ENCODE measurements around the gene PRKN. TPM values are rescaled to one million over a fixed set of nuclear protein-coding genes. Genes with fewer than 3 reads are reported as not detected.

PRKN gene
- total RNA-seq, 1 donor from 2014 or later: not detected

DNA sequence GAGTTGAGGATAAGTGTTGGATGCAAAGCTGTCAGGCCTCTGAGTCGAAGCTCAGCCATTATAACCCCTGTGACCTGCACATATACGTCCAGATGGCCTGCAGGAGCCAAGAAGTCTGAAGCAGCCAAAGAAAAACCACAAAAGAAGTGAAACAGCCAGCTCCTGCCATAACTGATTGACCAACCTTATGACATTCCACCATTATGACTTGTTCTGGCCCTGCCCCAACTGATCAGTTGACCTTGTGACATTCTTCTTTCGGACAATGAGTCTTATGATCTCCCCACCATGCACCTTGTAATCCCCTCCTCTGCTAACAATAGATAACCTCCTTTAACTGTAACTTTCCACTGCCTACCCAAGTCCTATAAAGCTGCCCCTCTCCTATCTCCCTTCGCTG, 1320.0 kb downstream of the PRKN start:
- intact Hi-C loops (cut with micrococcal nuclease): no loop called here

DNA sequence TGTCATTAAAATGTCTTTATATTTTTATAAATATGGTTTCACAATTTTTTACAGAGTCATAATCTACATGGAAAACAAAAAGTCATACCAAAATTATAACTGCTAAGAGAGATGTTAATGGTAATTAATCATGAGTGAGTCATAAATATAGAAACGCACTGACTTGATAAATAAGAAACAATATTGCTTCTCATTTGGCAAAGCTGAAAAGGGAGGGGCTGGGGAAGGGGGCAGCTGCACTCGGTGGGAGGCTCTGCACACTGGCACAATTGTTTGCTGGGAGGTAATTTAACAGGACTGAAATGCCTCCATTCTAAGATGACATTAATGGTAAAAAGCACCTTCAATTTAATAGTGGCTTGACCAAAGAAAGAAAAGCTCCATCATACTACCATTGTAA, 1320.5 kb downstream of the PRKN start:
- intact Hi-C loops (cut with micrococcal nuclease): no loop called here

DNA sequence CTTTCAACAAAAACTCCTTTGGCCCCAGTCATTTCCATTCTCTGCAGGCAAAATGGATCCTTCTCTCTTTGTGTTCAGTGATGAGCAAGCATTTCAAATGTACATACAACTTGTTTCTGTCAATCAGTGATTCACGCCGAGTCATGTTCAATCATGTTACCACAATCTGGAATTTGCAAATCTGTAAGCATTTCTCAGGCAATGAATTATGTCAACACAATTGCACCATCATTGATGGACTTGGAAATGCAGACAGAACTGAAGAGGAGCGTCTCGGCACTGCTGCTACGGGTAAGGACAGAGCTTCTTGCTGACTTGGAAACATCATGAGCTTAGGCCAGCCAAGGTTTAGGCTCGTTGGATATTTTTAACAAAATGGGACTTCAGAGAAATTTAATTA, 1320.9 kb downstream of the PRKN start:
- intact Hi-C loops (cut with micrococcal nuclease): no loop called here

DNA sequence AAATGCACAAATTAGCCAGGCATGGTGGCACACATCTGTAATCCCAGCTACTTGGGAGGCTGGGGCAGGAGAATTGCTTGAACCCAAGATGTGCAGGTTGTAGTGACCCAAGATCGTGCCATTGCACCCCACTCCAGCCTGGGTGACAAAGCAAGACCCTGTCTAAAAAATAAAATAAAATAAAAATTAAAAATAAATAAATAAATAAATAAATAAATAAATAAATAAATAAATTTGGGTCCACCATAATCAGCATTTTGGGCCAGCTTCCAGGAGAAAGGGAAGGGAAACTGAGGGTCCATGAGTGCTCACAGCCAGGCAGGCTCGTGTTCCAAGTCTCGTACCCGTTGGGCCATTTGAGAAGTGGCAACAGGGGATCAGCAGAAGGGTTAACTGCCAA, 1322.1 kb downstream of the PRKN start:
- intact Hi-C loops (cut with micrococcal nuclease): no loop called here

DNA sequence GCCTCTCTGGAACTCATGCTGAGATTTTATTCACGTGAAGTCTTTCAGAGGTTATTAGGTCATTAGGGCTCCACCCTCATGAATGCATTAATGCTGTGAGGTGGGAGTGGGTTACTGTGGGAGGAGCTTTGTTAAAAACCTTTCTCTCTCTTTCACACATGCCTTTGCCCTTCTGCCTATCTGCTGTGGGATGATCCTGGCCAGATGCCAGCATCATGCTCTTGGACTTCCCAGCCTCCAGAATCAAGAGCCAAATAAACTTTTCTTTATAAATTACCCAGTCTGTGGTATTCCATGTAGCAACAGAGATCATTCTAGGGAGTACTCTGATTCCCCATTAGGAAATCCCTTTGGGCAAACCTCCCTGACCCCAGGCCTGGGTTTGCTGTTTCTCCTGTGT, 1323.8 kb downstream of the PRKN start:
- intact Hi-C loops (cut with micrococcal nuclease): no loop called here

DNA sequence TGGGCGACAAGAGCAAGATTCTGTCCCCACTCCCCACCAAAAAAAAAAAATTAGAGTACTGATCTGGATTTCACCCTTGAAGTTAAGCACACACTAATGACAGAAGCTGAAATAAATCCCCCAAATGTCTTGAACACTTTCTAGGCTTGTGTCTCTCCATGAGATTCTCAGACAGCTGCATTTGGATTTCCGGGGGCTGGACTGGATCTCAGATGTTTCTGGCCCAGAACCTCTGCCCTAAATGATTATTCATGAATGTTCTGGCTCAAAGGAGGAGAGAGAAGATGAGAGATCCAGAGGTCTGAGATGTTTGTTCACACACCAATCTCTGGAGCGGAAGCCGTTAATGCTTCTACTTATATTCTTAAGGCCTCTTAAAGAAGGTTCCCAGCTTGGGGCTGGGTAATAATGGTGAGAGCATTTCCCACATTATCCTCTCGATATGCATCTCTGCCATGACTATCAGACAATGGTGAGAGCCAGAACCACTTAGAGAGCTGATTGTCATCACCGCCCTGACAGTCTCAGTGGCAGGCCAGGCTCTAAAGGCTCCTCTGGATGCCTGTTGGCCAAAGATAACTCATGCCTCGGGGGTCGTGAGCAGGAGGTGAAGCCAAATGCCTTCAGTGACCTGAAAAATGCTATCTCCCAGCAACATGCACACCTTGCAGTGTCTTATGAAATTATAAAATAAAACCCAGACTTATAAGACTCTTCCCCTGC, 1325.8 kb downstream of the PRKN start:
- intact Hi-C loops (cut with micrococcal nuclease): no loop called here

DNA sequence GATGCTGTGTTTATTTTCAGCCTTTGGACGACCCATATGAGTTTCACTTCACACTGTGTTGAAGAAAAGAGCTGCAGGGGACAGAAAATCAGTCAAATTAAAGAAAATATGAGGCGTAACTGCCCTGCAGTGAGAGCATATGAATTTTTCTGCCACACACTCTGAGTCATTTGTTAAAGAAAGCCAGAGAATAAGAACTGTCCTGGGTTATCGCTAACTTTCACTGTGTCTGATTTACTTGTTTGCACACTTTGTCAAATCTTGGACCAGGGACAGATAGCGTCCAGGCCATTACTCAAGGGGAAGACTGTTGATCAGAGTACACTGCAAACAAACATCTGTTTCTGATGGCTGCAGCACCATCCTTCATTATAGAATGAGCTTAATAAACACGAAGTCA, 1326.9 kb downstream of the PRKN start:
- intact Hi-C loops (cut with micrococcal nuclease): no loop called here

DNA sequence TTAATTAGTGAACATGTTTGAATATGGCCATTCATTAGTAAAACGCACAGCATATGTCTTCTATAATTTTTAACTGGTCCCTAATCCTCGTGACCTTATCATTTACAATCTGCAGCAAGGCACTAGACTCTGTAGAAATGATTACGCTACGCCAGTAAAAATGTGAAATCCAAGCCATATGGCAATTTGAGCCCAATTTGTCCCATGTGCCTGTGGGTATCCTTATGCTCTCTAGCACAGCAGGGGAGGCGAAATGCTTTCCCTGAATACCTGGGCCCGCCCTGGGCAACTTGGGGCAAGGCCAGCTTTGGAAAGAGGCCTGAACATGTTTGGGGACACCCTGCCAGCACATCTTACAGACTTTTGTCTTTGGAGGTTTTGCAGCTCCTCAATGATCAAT, 1331.0 kb downstream of the PRKN start:
- intact Hi-C loops (cut with micrococcal nuclease): no loop called here

DNA sequence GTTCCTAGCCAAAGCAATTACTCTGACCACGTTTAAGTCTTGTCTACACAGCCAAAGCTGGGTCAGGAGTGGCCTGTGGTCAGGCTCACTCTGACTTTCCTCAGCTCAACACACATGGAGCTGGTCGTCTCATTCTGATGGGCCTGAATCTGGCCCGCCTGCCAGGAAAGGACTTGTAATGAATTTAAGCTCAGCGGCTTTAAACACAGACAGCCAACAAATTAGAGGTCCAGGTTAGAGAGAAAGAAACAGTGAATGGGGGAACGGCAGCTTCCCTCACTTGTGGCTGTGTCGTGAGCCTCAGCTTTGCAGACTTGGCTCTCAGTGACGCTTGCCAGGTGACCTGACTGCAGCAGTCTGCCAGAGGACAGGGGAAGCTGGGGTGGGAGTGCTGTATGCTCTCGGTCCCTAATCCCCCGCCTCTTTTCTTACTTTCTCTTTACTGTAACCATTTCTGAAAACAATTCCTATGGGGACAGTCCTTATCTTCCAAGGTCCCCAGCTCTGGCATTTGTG, 1331.8 kb downstream of the PRKN start:
- intact Hi-C loops (cut with micrococcal nuclease): no loop called here

DNA sequence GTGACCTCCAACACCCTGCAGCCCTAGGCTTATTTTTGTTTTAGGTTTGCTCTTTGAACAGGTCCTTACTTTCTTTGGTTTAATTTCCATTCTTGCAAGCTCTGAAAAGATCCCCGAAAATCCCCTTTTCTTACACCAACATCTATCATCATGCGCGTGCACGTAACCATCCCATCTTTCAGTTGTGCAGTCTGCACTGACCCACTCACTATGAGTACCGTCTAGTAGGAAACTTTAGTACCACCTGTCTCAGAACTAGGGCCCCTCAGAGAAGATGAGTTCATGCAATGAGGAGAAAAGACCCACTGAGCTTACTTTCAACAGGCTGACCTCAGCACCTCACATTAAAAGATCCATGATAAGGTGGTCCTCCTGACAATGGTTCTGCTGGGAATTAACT, 1333.1 kb downstream of the PRKN start:
- intact Hi-C loops (cut with micrococcal nuclease): loop anchor here (1.0 to 5.0 kb wide), 10 partner anchors 20 to 1776 kb away; partner anchors contain the start of genes AGPAT4, MAP3K4, PACRG and PRKN

DNA sequence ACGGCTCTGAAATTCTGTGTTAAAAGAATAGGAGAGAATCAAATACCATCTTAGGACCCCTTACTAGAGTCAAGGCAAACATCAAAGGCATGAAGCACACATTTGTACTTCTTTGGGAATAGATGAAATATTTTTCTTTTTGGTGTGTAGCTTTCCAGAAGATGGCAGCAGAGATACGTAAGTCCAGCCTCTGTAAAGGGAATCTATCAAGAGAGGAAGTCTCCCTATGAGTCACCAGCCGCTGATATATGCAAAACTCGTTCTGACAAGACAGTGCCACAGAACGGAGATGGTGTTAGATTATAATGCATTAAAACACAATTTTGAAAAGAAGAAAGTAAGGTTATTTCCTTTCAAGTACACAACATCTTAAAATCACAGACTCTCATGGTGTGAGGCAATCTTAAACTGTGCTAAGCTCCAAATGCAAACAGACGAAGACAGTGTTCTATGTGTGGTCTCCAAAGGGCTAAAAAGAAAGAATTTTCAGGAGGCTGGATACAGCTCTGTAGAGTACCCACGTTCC, 1333.7 kb downstream of the PRKN start:
- intact Hi-C loops (cut with micrococcal nuclease): loop anchor here (1.0 to 5.0 kb wide), 10 partner anchors 20 to 1776 kb away; partner anchors contain the start of genes AGPAT4, MAP3K4, PACRG and PRKN

DNA sequence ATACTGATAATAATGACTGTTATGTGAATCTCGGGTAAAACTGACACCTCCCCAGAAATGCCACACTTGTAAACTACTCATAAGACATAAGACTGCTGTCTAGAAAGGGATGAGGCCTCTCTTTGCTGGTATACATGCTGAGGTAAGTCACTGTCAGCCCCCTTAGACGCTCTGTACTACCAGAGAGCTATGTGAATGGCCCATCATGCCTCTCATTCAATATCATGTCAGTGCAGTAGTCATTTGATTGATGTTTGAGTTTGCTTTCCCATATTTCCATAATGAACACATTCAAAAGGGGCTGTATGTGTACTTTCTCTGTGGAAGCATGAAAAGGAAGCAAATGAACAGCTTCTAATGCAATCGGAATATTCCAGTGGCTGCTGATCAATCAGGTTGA, 1334.3 kb downstream of the PRKN start:
- intact Hi-C loops (cut with micrococcal nuclease): loop anchor here (5.0 kb wide), 3 partner anchors 614 to 871 kb away; no protein-coding TSS in a partner anchor

DNA sequence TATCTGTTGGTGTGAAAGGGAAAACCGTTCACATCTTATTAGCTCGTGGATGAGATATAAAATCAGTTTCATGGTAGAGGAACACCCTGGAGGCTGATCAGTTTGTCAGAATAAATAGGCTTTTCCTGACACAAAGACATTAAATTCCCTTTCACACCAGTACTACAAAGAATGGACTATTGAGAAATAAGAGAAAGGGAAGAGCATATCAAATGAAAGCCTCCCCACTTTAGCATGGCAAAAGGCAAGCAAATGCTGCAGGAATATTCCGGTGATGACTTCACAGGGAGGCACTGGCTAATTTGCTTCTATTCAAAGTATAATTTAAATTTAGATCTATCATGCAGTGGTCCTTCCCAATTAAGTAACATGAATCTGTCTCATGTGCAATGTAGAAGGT, 1337.8 kb downstream of the PRKN start:
- intact Hi-C loops (cut with micrococcal nuclease): loop anchor here (5.0 kb wide), 3 partner anchors 618 to 867 kb away; no protein-coding TSS in a partner anchor

DNA sequence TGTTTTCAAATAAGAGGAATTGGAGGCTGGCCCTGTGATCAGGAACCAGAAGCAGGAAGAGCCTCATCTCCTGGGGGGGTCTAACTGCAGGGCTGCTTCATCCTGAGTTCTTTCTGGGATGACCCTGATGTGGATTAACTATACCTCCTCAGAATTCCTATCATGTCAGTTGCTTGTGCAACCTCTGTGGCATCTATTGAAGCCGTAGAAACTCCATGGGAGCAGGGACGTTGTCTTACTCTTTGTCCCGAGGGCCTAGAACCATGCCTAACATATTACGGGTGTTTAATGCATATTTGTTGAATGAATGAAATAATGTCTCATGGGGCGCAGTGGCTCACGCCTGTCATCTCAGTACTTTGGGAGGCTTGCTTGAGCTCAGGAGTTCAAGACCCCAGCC, 1343.6 kb downstream of the PRKN start:
- intact Hi-C loops (cut with micrococcal nuclease): no loop called here

DNA sequence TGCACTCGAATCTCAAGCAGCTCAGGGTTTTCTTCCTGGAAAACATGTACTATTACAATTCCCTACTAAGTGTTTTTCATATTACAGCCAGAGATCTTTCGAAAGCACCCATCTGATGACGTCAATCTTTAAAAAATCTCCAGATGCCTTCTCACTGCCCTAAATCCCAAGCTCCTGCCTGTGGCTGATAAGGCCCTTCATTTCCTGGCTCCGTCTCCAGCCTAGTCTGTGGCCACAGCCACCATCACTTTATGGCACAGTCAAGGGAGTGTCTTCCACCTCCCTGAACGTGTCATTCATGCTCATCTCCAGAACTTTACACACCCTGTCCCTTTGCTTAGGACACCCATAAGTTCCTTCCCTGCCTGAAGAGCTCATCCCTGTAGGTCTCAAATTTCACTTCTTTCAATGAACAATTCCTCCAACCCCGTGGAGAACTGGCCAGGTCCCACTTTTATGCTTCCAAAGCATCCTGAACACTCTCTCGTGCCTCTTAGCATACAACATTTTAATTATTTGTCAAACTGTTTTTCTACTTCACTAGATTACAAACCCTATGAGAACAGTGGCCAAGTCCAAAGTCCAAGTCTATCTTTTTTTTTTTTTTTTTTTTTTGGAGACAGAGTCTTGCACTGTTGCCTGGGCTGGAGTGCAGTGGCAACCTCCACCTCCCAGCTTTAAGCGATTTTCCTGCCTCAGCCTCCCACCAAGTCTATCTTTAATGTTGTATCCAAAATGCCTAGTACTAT, 1347.6 kb downstream of the PRKN start:
- intact Hi-C loops (cut with micrococcal nuclease): no loop called here

DNA sequence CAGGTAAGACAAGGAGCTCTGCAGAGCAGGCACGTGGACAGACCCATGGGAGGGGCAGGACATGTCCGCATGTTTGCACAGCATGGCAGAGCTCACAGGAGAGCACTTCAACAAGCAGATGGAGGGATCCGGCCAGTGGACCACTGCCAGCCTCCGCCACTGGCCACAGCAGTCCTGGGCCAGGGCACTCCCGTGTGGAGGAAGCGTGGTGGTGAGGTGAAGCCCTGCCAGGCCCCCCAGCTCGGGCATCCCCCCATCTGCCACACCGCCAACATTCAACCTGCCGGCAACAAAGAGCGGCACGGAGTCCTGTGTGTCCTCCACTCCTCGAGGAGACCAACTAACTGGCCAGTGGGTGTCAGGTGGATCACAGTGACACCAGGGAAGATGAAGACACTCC, 1349.5 kb downstream of the PRKN start:
- intact Hi-C loops (cut with micrococcal nuclease): no loop called here

DNA sequence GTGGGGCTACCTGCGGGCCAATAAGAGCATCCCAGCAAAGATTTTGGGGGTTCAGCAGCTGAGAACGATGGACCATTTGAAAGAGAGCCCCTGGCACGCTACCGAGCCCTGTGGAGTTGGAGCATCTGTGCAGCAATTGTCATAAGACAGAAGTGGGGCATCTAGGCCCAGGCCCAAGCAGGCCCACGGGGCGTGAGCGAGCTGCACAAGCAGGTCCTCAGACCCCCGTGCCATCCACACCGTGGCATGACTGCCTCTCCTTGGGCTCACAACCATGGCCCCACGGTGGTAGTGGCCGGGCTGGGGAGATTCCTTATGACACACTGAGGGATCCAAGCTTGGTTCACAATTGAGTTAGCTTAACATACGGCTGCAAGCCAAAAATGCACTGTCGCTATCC, 1350.5 kb downstream of the PRKN start:
- intact Hi-C loops (cut with micrococcal nuclease): no loop called here

DNA sequence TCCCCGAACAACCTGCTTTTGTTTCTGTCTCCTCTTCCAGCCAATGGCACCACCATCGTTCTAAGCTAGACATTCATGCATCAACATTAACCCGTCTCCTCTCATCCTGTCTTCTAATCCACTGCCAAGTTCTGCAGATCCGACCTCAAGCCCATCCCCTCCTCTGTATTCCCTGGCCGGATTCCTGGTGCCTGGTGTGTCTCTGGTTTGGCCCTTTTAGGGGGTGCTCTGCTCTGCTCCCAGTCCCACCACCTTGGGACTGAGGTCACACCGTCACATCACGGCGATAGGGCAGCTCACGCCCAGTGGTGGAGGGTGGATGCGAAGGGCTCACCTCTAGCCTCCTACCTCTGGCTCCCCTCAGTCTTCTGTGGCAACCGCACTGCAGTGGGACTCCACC, 1351.2 kb downstream of the PRKN start:
- intact Hi-C loops (cut with micrococcal nuclease): no loop called here

DNA sequence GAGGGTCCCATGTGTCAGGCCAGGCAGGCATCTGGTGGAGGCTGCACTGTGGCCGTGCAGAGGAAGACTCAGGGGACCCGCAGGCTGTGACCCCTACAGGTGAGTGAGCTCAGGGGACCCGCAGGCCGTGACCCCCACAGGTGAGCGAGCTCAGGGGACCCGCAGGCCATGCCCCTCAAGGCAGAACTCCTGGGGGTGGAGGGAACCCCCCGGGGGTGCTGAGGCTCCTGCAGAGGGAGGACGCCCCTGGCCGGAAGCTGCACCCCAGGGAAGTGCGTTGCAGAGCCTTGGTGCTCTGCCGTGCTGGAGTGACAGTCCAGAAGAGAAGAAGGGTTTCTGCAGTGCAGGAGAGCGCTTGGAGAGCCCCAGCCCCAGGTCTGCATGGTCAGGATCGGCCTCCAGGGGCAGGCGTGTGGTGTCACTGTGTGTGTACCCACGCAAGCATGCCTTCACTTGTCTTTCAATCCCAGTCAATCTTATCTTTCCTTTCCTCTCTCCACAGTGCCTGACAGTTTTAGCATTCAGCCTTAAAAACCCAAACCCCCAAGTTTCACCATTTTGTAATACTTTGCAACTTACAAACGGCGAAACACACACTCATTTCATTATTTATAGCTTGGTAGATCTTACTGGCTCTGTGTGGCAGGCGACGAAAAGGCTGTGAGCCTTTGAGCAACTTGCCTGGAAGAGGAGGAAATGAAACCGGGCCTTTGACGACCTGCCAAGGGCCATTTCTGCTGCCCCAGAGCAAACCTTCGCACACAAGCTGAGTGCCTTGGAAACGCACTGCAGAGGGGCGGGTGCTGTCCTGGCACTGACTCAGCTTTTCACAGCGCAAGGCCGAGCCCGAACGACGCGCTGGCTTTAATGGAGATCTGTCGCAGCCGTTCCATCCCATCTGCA, 1352.3 kb downstream of the PRKN start:
- intact Hi-C loops (cut with micrococcal nuclease): loop anchor here (1.0 to 5.0 kb wide), 5 partner anchors 19 to 642 kb away; partner anchors contain the start of gene AGPAT4

DNA sequence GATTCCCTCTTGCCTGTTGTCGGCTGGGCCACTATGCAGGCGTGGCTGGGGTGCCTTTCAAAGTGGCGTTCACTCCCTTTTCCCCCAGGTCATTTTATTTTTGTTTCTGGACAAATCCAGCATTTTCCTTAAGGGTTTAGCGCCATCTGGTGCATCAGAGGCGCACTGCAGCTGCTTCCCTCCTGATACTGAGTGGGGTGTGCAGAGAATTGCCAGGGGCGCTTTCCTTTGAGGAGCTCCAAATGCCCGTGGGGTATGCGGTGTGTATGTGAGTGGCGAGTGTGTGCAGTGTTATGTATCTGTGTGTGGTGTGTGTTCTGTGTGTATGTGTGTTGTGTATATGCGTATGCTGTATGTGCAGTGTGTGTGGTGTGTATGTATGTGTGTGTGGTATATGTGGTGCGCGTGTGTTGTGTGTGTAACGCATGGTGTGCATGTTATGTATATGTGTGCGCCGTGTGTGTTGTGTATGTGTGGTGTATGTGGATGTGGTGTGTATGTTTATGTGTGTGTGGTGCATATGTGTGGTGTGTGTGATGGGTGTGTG, 1353.6 kb downstream of the PRKN start:
- intact Hi-C loops (cut with micrococcal nuclease): loop anchor here (1.0 to 5.0 kb wide), 5 partner anchors 20 to 641 kb away; partner anchors contain the start of gene AGPAT4

DNA sequence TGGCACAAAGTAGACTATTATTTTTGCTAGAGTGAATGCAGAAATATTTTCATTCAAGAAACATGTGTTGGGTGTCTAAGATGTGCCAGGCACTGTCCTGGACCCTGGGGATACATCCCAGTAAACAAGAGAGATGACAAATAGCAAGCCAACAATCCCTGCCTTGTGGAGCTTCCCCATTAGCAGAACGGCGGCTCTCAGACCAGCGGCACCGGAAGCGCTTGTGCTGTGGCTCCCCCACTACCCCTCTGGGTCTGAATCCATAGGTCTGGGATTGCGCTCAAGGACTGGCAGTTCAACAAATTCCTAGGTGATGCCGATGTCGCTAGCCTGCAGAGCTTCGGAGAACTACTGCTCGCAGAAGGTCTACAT, 1355.2 kb downstream of the PRKN start:
- intact Hi-C loops (cut with micrococcal nuclease): loop anchor here (5.0 kb wide), 1 partner anchor 100 kb away; the partner anchor contains the start of gene AGPAT4
